Measurements from ENCODE around the gene DNASE1L3. TPM values are rescaled to one million over a fixed set of nuclear protein-coding genes. Genes with fewer than 3 reads are reported as not detected.

The DNASE1L3 gene
- total RNA-seq, 1 donor from 2014 or later = 125 TPM

- intact Hi-C loops (cut with DNase I) = no loop called here
Observed at GRCh38 chr3:58237238-58237940, 26.6 kb upstream of the DNASE1L3 start, which contains the start of gene ABHD6. TSS of gene ABHD6 (plus strand) at chr3:58237792. CDS start at chr3:58256587, 18,795 bp downstream.

GRCh38 chr3:58236527-58237237 is 25.9 kb upstream of the DNASE1L3 start:
- no peak for TF ChIP-seq CTCF (IDR thresholded peaks at IDR 0.05)
- Histone ChIP-seq H3K9me3 (no peaks in the 10 kb centered on the region), H3K36me3 (no peaks in the 10 kb centered on the region), H3K27ac (peak overlapping the region; percentile 75), H3K27me3 (no peaks in the 10 kb centered on the region), H3K4me1 (peaks cover 15% of the 10 kb centered on the region), H3K4me3 (peak overlapping the region; percentile 89)
- intact Hi-C loops (cut with DNase I) = no loop called here
- no peak for ATAC-seq
- no peak for DNase-seq

More at GRCh38 chr3:58237238-58237940, 26.6 kb upstream of the DNASE1L3 start, which contains the start of gene ABHD6:
- DNase-seq (peak; percentile 91), ATAC-seq (peak; percentile 93)
- no peaks in the 10 kb centered on the region for H3K27me3 ChIP-seq
- TF ChIP-seq CTCF (IDR thresholded peaks at IDR 0.05) = no peak
- no peaks in the 10 kb centered on the region for H3K36me3 ChIP-seq
- peak within 1 kb of the TSS; percentile 75 for H3K27ac ChIP-seq
- H3K4me3 ChIP-seq = peak within 1 kb of the TSS; percentile 89
- no peaks in the 10 kb centered on the region for H3K9me3 ChIP-seq
- peaks cover 15% of the 10 kb centered on the region for H3K4me1 ChIP-seq

- no peaks in the 10 kb centered on the region for H3K27me3 ChIP-seq
Observed at GRCh38 chr3:58235970-58236369, 25.2 kb upstream of the DNASE1L3 start.

GRCh38 chr3:58234516-58234931 is 23.8 kb upstream of the DNASE1L3 start:
- DNase-seq (no peak), ATAC-seq (no peak)
- no peak for TF ChIP-seq CTCF (IDR thresholded peaks at IDR 0.05)
- Histone ChIP-seq H3K9me3 (no peaks in the 10 kb centered on the region), H3K27me3 (no peaks in the 10 kb centered on the region), H3K27ac (no peak overlapping the region), H3K4me3 (no peak overlapping the region), H3K36me3 (no peaks in the 10 kb centered on the region), H3K4me1 (peaks cover 15% of the 10 kb centered on the region)
- intact Hi-C loops (cut with DNase I) = no loop called here

More at GRCh38 chr3:58235970-58236369, 25.2 kb upstream of the DNASE1L3 start:
- intact Hi-C loops (cut with DNase I) = no loop called here
- H3K27ac ChIP-seq = no peak overlapping the region
- no peak overlapping the region for H3K4me3 ChIP-seq
- H3K36me3 ChIP-seq = no peaks in the 10 kb centered on the region
- H3K4me1 ChIP-seq = peaks cover 15% of the 10 kb centered on the region
- ATAC-seq (no peak), DNase-seq (no peak)
- TF ChIP-seq CTCF (IDR thresholded peaks at IDR 0.05) = no peak
- H3K9me3 ChIP-seq = no peaks in the 10 kb centered on the region

GRCh38 chr3:58231666-58232065 is 20.9 kb upstream of the DNASE1L3 start:
- H3K9me3 ChIP-seq = no peaks in the 10 kb centered on the region
- ATAC-seq (no peak), DNase-seq (no peak)
- H3K4me3 ChIP-seq = no peak overlapping the region
- no peaks in the 10 kb centered on the region for H3K36me3 ChIP-seq
- intact Hi-C loops (cut with DNase I) = no loop called here
- H3K27me3 ChIP-seq = no peaks in the 10 kb centered on the region
- peaks cover 4% of the 10 kb centered on the region for H3K4me1 ChIP-seq
- no peak for TF ChIP-seq CTCF (IDR thresholded peaks at IDR 0.05)
- H3K27ac ChIP-seq = no peak overlapping the region
